GM19467 (cell line): Measurements from ENCODE around the gene FCN2.
"Not testable (repeated sequence)": the region's sequence is repeated elsewhere in the genome, so short reads cannot be mapped to it uniquely, and the experiment has no call there.

Experiments used
- ATAC-seq: cut with Tn5 transposase; IDR thresholded peaks from one replicate; pipeline ENCODE4 v1.9.1; 2021; ENCODE audit warnings: mild to moderate bottlenecking, moderate library complexity; ENCODE audit not compliant: unreplicated experiment

FCN2 gene

GRCh38 chr9:134846699-134847098 is 33.9 kb upstream of the FCN2 start:
- ATAC-seq, result no peak

- no peak for ATAC-seq
Observed at GRCh38 chr9:134847138-134847537, 33.5 kb upstream of the FCN2 start.

- ATAC-seq, result no peak
Observed at GRCh38 chr9:134847752-134848432, 32.7 kb upstream of the FCN2 start.

- no peak for ATAC-seq
Observed at GRCh38 chr9:134848504-134848903, 32.1 kb upstream of the FCN2 start.

- no peak for ATAC-seq
Observed at GRCh38 chr9:134850611-134851010, 30.0 kb upstream of the FCN2 start.

- ATAC-seq, result no peak
Observed at GRCh38 chr9:134851020-134851419, 29.6 kb upstream of the FCN2 start.

- ATAC-seq, result no peak
Observed at GRCh38 chr9:134852906-134853654, 27.5 kb upstream of the FCN2 start.

- no peak for ATAC-seq
Observed at GRCh38 chr9:134853893-134854292, 26.7 kb upstream of the FCN2 start.

GRCh38 chr9:134854541-134854981 is 26.0 kb upstream of the FCN2 start:
- no peak for ATAC-seq

GRCh38 chr9:134855231-134855899 is 25.2 kb upstream of the FCN2 start:
- ATAC-seq, result no peak

GRCh38 chr9:134855900-134856377 is 24.7 kb upstream of the FCN2 start:
- ATAC-seq, result no peak

- not testable (repeated sequence) for ATAC-seq
Observed at GRCh38 chr9:134857451-134857850, 23.2 kb upstream of the FCN2 start.

- ATAC-seq, result peak; percentile 73
Observed at GRCh38 chr9:134858051-134858841, 22.4 kb upstream of the FCN2 start.

GRCh38 chr9:134860510-134860909 is 20.1 kb upstream of the FCN2 start:
- ATAC-seq, result no peak

GRCh38 chr9:134861595-134862334 is 18.8 kb upstream of the FCN2 start:
- no peak for ATAC-seq

- no peak for ATAC-seq
Observed at GRCh38 chr9:134863306-134863902, 17.2 kb upstream of the FCN2 start.

GRCh38 chr9:134863941-134864820 is 16.4 kb upstream of the FCN2 start:
- ATAC-seq, result no peak

GRCh38 chr9:134864821-134865190 is 15.8 kb upstream of the FCN2 start:
- no peak for ATAC-seq
